ENCODE results near the gene TFR2.
A peak's percentile ranks its signal among the peaks of the same experiment; 100 is the strongest.
"Not testable (repeated sequence)": the region's sequence is repeated elsewhere in the genome, so short reads cannot be mapped to it uniquely, and the experiment has no call there.

Gene TFR2

DNA sequence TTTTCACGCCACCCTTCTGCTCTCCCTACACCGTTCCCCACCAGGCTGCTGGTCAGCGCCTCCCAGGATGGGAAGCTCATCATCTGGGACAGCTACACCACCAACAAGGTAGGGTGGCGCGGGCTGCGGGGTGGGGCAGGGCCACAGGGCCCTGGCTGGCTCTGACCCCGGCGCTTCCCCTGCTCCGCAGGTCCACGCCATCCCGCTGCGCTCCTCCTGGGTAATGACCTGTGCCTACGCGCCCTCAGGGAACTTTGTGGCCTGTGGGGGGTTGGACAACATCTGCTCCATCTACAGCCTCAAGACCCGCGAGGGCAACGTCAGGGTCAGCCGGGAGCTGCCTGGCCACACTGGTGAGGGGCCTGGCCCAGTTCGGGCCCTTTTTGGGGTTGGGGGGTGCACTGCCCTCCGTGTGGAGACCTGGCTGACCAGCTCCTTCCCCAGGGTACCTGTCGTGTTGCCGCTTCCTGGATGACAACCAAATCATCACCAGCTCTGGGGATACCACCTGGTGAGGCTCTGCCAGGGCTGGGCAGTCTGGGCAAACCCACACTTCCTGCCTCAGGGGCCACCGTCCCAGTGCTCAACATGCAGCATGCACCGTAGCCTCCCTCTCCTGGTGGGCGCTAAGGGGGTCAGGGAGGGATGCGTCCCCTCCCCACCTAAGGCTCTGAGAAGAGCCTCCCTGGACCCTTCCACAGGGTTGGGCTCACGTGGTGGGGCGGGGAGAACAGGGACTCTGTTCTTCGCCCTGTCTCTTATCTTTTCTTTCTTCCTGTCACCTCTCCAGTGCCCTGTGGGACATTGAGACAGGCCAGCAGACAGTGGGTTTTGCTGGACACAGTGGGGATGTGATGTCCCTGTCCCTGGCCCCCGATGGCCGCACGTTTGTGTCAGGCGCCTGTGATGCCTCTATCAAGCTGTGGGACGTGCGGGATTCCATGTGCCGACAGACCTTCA is 36.2 kb upstream of the TFR2 start:
- no peak for DNase-seq

DNA sequence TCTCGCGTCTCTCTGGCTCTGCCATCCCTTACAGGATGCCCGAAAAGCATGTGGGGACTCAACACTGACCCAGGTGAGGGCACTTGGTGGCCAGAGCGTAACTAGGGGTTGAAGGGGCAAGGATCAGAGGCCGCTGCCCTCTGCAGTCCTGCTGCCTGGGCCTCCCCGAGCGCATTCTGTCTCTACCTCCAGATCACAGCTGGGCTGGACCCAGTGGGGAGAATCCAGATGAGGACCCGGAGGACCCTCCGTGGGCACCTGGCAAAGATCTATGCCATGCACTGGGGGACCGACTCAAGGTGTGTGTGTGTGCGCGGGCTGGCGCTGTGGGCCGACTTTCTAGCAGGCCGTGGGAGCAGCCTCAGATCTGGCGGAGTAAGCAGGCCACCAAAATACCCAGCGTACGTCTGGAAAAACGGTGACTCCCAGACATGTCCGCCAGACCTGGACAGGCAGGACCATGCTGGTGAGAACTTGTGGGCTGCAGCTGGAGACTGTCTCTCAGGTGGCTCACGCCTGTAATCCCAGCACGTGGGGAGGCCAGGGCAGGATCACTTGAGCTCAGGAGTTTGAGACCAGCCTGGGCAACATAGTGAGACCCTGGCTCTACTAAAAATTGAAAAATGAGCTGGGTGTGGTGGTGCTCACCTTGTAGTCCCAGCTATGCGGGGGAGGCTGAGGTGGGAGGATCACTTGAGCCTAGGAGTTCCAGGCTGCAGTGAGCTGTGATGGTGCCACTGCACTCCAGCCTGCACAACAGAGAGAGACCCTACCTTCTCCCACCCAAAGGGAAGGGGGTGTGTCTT is 35.4 kb upstream of the TFR2 start:
- no peak for DNase-seq

DNA sequence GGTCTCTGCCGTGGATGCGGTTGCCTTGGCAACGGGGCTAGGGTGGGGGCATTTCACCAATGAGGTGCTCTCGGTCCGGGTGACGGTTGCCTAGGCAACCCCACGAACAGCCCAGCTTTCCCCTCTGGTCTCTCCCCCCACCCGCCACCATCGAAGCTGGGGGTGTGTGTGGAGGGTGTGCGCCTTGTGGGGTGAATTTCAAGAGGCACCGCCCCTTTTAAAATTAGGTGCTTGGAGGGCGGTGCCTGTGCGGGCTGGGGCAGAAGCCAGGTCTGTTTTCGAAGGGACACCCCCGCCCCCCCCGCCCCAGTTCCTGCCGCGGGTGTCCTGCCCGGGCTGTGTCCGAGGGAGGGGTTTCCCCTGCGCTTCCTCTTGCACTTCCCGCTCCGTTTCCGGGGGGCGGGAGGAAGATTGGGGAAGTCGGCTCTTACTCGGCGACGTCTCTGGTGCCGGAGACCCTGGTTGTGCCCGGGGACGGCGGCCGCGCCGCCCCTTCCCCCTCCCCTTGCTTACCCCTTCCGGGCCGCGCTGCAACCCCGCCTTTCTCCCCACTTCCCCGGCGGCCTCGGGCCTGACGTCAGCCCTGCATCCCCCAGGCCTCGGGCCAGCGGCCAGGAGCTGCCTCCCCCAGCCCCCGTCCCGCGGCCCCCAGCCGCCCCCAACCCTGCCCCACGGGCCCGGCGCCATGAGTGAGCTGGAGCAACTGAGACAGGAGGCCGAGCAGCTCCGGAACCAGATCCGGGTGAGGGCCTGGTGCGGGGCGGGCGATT is 34.4 kb upstream of the TFR2 start:
- no peak for DNase-seq

DNA sequence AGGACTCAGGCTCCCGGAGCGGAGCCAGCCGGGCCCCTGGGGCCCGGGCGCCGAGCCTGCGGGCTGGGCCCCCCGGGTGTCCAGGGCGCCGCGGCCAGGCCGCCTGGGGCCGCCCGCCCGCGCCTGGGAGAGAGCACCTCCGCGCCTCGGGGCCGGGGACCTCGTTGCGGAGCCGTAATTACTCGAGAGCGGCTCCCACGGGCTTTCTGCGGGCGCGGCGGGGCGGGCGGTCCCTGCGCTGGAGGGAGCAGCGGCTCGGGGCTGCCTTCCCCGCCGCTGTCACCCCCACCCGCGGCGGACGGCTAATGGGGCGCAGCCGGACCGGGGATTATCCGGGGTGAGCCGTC is 33.7 kb upstream of the TFR2 start:
- DNase-seq = no peak

DNA sequence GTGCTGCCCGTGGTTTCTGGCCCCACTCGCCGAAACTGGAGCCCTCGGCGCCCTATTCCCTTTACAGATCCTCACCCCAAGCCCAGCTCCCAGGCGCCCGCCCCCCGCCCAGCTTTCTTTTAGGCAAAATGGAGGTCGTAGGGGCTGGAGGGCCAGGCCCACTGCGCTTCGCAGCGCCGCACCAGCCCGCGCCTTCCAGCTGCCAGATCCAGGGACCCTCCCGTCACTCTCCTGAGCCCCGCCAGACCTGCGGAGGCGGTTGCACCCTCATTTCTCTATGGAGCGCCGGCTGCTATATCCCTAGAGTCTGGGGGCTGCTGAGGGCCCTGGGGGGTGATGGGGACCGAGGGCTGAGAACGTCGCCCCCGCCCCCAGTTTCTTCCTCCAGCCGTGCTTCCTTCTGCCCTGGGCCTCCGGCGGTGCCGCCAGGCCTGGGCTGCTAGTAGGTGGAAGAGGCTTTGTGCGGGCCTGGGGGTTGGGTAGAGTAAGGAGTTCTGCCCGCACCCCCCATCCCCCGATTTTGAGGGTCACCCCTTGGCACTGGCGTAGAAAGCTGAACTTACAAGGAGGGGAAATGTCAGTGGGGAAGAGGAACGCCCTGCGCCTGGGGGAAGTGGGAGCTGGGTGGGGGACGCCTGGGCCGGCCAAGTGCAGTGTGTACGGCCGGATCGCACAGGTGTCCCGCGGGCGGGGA is 33.2 kb upstream of the TFR2 start:
- no peak for DNase-seq

DNA sequence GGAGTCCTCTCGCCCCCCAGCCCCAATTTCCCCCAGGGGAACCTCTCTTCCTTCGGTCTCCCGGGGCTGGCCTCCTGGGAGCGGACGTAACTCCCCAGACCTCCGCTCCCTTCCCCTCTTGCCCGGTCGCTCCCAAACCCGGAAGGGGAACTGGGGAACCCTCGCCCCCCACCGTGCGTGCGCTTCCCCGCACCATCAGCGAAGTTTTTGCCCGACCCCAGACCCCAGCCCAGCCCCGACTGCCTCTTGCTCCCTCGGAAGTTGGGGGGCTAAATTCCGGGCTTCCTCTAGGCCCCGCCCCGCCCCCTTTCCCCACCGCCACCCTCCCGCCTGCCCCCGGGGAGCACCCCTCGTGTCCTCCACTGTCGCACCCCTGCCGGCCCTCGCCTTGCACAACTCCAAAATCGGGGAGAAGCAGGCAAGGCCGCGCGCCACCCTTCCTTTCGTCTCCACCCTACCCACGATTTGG is 32.6 kb upstream of the TFR2 start:
- DNase-seq = no peak

DNA sequence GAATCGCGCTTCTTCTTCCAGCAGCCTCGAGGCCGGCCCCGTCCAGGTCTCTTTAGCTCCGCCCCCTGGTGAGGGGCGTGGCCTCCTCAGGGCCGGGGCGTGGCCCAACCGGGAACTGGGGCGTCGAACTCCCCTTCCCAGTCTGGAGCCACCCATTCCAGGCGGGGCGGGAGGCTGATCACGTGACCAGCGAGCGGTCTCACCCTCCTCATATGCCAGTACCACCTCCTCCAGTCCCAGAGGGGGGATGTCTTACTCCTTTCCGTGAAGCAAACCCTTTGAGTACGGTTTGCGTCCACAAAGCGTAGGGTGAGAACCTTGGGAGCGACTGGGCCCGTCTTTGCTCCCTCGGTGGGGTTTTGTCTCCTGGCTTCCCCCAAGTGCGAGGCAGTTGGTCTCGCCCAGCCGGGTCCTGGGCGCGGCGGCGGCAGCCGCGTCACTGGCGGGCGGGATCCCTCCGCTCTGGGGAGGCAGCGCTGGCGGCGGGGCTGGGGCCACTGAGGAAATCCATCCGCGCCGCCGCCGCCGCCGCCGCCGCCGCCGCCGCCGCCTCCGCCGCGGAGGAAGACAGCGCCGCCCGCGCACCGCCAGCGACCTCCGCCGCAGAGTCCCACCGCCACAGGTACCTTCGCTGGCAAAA is 32.1 kb upstream of the TFR2 start, which contains the start of gene GNB2:
GNB2 (plus strand) TSS at position 439 of the 640 bp plus-strand sequence. CDS start 2,526 bp downstream, outside the sequence.
- peak; percentile 72 for DNase-seq

DNA sequence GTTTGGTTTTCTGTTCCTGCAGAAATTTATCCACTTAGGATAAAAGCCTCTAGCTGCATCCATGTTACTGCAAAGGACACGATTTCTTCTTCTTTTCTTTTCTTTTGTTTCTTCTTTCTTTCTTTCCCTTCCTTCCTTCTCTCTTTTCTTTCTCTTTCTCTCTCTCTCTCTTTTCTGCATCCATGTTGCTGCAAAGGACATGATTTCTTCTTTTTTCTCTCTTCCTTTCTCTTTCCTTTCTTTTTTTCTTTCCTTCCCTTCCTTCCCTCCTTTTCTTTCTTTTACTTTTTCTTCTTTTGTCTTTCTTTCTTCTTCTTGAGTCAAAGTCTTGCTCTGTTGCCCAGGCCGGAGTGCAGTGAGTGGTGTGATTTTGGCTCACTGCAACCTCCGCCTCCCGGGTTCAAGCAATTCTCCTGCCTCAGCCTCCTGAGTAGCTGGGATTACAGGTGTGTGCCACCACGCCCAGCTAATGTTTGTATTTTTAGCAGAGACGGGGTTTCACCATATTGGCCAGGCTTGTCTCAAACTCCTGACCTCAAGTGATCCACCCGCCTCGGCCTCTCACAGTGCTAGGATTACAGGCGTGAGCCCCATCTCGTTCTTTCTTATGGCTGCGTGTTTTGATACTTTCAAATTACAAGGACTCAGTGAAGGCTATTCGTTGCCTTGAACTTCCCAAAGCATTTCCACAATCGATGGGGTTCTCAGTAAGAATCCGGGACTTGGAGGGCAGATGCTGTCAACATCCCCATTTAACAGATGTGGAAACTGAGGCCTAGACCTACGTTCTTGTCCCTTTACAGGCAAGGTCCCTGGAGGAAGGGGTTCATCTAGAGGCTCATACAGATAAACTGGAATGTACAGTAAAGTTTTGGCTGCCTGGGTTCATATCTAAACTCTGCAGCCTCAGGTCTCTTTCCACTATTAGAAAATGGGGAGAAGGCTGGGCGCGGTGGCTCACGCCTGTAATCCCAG is 30.3 kb upstream of the TFR2 start:
- DNase-seq = no peak

DNA sequence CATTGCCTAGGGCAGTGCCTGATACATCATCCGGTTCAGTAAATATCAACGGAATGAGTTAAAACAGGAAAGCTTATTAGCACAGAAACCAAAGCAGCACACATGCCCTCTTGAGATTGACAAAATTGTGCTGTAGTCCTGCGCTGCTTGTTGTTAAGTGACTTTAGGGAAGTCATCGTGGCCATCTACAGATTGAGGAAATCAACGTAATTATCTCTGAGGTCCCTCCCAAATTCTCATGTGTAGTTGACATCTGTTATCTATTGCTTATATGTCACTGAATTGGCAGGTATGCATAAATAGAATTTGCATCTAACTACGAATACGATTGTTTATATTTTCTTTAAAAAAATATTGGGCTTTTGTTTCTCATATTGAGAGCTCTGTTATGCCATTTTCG is 28.7 kb upstream of the TFR2 start:
- no peak for DNase-seq

DNA sequence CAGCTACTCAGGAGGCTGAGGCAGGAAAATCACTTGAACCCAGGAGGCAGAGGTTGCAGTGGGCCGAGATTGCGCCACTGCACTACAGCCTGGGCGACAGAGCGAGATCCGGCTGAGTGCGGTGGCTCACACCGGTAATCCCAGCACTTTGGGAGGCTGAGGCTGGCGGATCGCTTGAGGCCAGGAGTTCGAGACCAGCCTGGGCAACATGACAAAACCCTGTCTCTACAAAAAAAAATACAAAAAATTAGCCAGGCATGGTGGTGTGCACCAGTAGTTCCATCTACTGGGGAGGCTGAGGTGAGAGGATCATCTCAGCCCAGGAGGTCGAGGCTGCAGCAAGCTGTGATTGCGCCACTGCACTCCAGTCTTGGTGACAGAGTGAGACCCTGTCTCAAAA is 27.8 kb upstream of the TFR2 start:
- not testable (repeated sequence) for DNase-seq

DNA sequence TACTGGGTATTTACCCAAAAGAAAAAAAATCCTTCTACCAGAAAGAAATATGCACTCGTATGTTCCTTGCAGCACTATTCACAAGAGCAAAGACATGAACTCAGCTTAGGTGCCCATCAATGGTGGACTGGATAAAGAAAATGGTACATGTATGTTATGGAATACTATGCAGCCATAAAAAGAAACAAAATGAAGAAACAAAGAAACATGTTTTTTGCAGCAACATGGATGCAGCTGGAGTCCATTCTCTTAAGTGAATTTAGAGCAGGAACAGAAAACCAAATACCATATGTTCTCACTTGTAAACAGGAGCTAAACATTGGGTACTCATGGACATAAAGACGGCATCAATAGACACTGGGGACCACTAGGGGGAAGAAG is 26.7 kb upstream of the TFR2 start:
- DNase-seq = no peak

DNA sequence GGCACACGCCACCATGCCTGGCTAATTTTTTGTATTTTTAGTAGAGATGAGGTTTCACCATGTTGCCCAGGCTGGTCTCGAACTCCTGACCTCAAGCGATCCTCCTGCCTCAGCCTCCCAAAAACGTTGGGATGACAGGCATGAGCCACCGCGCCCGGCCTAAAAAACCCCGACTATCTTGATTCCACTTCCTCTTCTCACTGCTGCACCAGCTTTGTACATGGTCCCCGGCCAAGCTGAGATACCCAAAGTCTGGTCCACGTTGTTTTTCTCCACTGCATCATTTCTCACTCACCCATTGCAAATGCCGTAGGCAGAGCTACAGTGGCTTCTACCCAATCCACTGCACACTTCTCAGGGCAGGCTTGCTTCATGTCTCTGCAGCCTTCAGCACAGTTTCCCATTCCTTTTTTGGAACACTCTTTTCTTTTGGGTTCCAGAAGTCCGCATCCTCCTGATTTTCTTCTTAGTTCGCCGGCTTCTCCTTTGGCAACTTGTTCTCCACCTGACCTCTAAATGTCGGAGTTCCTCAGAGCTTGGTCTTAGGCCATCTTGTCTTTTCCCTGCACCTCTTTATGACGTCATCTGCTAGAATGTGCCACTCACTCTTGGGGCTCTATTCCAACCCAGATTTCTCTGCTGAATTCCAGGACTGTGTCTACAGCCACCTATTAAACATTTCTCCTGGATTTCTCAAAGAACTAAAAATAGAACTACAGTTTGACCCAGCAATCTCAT is 26.1 kb upstream of the TFR2 start:
- no peak for DNase-seq

DNA sequence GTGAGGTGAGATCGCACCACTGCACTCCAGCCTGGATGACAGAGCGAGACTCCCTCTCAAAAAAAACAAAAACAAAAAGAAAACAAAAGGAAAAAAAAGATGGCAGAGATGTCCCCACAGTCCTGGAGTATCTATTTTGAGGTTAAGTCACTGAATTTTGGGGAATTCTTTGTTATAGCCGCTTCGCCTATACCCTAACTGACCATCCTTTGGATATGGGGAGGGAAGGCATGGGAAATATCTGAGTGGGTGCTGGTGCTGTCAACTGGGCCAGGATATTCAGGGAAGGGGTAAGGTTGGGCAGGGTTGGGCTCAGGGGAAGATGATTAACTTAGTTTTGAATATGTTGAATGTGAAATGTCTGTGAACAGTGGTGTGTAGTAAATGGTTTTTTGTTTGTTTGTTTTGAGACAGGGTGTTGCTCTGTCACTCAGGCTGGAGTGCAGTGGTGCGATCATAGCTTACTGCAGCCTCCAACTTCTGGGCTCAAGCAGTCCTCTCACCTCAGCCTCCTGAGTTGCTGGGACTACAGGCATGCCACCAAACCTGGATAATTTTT is 23.9 kb upstream of the TFR2 start:
- DNase-seq = no peak

DNA sequence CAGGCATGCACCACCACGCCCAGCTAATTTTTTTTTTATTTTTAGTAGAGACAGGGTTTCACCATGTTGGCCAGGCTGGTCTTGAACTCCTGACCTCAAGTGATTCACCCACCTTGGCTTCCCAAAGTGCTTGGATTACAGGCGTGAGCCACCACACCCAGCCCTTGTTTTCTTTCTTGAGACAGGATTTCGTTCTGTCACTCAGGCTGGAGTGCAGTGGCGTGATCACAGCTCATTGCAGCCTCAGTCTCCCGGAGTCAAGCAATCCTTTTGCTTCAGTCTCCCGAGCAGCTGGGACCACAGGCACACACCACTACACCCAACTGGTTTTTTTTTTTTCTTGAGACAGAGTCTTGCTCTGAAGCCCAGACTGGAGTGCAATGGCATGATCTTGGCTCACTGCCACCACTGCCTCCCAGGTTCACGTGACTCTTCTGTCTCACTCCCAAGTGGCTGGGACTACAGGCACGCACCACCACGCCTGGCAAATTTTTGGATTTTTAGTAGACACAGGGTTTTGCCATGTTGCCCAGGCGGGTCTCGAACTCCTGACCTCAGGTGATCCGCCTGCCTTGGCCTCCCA is 20.9 kb upstream of the TFR2 start:
- DNase-seq = not testable (repeated sequence)

DNA sequence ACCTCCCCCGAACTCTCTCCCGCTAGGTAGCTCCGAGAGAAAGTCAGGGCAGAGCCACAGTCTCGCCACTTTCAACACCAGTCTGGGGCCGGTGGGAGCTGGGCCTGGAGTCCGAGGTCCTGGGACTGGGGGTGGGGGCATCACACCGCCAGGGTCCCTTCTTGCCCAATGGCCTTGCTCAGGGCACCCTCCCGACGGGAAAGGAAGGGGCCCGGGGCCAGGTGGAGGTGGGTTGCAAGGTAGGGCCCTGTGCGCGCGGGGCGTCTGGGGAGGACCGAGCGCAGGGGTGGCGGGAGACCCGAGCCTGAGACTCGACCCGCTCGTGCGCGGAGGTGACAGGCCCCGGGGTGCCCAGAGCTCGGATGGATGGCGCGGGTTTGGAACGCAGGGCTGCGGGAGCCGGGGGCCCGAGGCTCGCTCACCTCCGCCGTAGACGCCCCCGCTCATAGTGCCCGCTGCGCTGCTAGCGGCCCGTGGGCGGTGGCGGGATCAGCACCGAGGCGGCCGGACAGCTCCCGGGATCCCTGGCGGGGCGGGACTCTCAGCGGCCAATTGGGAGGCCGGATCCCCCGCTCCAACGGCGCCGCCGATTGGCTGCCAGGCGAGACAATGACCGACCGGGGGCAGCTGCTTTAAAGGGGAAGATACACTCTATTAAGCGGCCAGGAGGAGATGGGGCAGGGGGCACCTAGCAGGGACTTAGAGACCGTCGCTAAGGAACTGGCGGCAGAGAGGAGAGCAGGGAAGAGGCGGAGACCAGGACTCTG is 14.7 kb upstream of the TFR2 start, which contains the start of gene ACTL6B:
ACTL6B (minus strand) TSS at position 541 of the 767 bp plus-strand sequence; CDS start at position 447, 94 bp downstream.
- peak; percentile 39 for DNase-seq

DNA sequence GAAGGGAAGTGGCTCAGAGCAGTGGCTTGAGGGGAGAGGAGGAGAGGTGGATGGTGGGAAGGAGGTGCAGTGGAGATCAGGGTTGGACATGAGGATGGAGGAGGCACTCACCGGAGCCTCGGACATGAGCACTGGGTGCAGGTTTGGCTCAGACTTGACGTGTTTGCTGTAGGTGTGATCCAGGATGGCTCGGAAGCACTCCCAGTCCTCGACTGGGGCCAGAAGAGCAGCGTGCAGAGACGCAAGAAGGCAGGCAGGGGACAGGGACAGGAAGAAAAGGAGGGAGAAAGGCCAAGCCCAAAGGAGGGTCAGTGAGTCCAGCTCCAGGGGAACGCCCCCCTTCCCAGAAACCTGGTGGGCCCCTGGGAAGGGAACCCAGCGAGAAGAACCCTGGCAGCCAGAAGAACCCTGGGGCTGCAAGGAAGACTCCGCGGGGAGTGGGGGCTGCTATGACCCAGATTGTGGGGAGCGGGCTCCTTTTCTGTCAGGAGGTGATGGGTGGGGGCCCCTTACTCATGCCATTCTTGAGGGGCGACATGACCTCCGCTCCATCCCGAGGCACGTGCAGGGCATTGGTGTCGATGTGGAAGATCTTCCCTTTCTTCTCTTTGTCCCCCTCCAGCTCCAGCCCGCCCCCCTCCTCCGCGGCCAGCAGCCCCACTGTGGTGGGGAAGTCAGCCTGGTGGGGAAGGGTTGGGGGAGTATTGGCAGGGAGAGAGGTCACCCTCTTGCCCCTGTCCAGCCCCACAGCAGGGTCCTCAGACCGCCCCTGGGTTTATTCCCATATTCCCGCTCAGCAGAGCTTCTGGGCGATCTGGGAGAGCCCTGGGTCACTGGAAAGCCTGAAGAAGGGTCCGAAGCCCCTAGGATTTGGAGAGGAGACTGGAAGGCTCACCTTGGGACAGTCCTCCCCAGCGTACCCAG is 13.8 kb upstream of the TFR2 start:
- no peak for DNase-seq
